Astrocyte of the cerebellum (primary cell): Measurements from ENCODE around the gene CLDN3.

Source experiments
- DNase-seq: peaks from one replicate; pipeline ENCODE4 v3.0.0-alpha.2; 2011; ENCODE audit warnings: low read depth
- H3K4me3 ChIP-seq: 2 replicates; pipeline ENCODE4 v1.5.1; 2011; ENCODE audit warnings: mild to moderate bottlenecking, low read depth, low read length, moderate library complexity
- in situ Hi-C: cut with HindIII; loops from 2 replicates; pipeline ENCODE4 v1.10.0; 2017; ENCODE audit warnings: low sequenced_read_pairs
- TF ChIP-seq, protein P1 (sequence below): IDR thresholded peaks from 2 replicates; pipeline ENCODE4 v1.5.1; 2012; ENCODE audit warnings: low read length, low read depth, moderate library complexity, mild to moderate bottlenecking; ENCODE audit errors: missing control alignments

Gene CLDN3

DNA sequence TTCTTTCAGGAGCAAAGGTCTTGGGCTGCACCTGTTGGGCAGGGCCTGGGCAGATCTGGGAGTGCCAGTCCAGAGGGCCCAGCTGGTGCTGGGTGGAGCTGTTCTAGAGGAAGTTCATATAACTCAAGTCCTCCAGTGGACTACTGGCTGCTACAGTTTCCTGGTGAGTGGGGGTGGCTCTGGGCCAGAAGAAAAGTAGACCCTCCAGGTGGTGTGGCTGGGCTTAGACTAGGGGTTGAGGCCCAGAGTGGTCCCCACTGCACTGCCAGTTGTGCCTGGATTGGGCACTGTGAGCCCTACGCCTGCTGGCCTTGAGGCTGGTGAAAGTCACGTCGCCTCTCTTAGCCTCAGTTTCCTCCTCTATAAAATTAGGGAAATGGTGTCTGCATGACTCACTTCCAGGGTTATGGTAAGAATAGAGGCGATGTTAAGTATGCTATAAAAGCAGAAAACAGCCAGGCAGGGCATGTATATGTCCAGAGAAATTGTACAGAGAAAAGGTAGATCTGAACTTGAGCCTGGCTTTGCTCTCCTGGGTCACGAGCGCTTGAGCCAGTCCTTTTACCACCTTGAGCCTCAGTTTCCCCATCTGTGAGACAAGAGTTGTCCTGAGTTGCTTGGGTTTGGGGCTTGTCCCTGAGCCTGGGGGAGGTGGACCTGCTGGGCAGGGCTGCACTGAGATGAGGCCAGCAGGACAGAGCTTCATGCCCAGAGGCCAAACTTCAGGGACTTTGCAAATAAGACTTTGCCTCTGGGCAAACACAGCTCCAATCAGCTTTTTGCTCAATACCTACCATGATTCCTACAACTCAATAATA lies 3.8 kb upstream of the CLDN3 start:
- TF ChIP-seq, protein P1, sequence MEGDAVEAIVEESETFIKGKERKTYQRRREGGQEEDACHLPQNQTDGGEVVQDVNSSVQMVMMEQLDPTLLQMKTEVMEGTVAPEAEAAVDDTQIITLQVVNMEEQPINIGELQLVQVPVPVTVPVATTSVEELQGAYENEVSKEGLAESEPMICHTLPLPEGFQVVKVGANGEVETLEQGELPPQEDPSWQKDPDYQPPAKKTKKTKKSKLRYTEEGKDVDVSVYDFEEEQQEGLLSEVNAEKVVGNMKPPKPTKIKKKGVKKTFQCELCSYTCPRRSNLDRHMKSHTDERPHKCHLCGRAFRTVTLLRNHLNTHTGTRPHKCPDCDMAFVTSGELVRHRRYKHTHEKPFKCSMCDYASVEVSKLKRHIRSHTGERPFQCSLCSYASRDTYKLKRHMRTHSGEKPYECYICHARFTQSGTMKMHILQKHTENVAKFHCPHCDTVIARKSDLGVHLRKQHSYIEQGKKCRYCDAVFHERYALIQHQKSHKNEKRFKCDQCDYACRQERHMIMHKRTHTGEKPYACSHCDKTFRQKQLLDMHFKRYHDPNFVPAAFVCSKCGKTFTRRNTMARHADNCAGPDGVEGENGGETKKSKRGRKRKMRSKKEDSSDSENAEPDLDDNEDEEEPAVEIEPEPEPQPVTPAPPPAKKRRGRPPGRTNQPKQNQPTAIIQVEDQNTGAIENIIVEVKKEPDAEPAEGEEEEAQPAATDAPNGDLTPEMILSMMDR, result no peak
- no peak for DNase-seq
- in situ Hi-C loops, result no loop called here
- no peak overlapping the region for H3K4me3 ChIP-seq

DNA sequence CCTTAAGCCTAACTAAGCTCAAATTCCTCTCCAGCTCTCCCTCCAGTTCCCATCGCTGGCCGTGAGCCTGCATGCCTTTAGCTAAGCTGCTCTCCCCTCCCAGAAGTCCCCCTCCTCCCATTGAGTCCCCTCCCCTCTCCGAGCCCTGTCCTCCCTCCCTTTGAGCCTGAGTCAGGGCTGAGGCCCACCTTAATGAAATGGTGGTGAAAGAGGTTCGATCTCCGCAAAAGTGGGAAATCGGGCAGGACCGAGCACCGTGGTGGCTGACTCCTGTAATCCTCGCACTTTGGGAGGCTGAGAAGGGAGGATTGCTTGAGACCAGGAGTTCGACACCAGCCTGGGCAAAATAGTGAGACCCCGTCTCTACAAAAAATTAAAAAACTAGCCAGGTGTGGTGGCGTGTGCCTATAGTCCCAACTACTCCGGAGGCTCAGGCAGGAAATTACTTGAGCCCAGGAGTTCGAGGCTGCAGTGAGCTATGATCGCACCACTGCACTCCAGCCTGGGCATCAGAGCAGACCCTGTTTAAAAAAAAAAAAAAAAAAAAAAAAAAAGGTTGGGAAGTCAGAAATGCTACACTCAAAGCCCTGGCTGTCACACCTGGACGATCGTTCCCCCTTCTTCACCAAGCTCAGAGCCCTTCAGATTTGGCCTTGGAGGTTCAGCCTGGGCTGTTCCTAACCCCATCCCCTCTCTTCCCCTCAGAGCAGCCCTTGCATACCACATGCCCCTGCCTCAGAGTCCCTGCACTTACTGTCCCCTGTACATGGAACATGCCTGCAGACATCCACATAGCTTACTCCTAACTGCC lies 995 bp upstream of the CLDN3 start:
- H3K4me3 ChIP-seq, result no peak overlapping the region
- no peak for DNase-seq
- in situ Hi-C loops, result no loop called here
- TF ChIP-seq, protein P1, result no peak

DNA sequence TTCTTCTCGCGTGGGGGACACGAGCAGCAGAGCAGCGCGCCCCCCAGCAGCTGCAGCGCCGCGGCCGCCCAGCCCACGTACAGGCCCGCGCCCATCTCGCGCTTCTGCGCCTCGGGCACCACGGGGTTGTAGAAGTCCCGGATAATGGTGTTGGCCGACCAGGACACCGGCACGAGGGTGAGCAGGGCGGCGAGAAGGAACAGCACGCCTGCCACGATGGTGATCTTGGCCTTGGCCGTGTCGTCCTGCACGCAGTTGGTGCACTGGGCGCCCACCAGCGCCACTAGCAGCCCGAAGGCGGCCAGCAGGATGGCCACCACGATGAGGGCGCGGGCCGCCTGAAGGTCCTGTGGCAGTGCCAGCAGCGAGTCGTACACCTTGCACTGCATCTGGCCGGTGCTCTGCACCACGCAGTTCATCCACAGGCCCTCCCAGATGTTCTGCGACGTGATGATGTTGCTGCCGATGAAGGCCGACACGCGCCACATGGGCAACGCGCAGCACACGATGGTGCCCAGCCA lies 529 bp downstream of the CLDN3 start:
- no peak for DNase-seq
- H3K4me3 ChIP-seq, result no peak overlapping the region
- TF ChIP-seq, protein P1, result no peak
- in situ Hi-C loops, result no loop called here

DNA sequence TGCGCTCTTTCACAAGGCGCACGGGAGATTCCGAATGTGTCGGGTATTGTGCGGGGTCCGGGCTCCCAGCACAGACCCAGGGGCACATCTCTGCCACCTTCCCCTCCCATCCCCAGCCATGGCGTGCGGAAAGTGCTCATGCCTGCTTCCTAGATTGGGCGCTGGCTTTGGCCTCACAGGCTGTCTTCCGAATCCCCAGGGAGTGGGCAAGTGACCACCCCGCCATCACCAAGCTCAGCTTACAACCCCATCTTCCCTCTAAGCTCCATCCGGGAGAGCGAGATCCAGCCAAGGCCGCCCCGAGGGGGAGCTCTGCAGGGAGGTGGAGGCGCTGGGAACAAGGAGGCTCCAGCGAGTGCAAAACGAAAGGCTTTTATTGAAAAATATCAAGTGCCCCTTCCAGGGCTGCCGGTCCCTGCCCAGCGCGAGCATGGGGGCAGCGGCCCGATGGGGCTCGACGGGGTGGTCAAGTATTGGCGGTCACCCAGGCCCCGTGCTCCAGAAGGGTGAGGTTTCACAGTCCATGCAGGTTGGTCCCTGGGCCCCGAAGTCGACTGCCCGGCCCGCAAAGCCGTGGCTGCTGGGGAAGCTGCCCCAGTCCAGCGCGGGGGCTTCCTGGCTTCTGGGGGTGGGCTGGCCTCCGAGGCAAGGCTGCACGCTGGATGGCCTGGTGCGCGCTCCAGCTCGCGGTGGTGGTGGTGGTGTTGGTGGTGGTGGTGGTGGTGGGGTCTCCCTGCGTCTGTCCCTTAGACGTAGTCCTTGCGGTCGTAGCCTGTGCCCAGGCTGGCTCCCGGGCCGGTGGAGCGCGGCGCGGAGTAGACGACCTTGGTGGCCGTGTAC lies 1.2 kb downstream of the CLDN3 start:
- DNase-seq, result no peak
- no peak overlapping the region for H3K4me3 ChIP-seq
- TF ChIP-seq, protein P1, result no peak
- in situ Hi-C loops, result no loop called here

DNA sequence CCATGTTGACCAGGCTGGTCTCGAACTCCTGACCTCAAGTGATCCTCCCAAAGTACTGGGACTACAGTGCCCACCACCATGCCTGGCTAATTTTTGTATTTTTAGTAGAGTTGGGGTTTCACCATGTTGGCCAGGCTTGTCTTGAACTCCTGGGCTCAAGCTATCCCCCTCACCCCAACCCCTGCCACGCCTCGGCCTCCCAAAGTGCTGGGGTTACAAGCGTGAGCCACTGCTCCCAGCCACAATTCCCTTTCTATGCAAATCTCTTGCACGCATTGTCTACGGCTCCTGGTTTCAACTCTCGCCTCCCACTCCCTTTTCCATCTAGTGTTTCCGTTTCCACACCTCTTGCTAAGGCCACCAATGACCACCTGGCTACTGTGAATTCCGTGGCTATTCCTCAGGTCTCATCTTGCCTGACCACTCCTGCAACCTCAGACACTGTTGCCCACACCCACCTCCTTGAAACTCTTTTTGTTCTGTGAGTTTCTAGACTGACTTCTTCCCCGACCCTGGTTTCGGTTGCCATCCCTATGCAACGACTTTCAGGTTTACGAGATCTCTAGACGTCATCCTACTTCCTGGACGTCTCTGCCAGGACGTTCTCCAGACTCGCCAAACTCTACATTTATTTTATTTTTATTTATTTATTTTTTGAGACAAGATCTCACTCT lies 3.4 kb downstream of the CLDN3 start:
- H3K4me3 ChIP-seq, result no peak overlapping the region
- in situ Hi-C loops, result no loop called here
- DNase-seq, result no peak

More for the DNA sequence above, 3.4 kb downstream of the CLDN3 start:
- TF ChIP-seq, protein P1, result no peak
